Measurements from ENCODE around the gene LRCH4. TPM values are rescaled to one million over a fixed set of nuclear protein-coding genes. Genes with fewer than 3 reads are reported as not detected.

The LRCH4 gene
- total and polyA plus RNA-seq, 2 of the 8 experiments (the other 6 are each of a cell fraction or from before 2014, with no cell fraction given): 15.5 to 36.6 TPM

DNA sequence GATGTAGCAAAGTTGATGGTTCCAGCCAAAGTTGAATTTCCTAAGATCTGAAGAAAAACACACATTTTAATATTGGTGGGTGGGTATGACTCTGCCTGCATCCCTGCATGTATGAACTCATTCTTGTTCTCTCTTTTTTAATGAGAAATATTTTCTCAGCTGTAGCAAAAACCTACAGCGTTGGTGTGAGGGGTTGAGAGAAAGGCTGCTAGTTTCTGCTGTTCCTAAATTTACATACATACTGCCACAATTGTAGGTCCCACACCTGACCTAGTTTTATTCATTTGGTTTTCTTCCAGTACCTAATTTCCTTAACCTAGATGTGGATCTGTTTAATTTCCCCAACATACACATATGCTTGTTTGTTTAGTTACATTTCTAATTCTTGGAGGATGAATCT is 42.3 kb downstream of the LRCH4 start:
- no peak overlapping the region for H2AK5ac ChIP-seq (ENCODE audit: low read depth, low read length)

More for the DNA sequence above, 42.3 kb downstream of the LRCH4 start:
- H4K91ac ChIP-seq (replicated peaks; ENCODE audit: insufficient read length, low read length): no peak overlapping the region
- H3K27me3 ChIP-seq (replicated peaks in 1 of 4; ENCODE audit: control insufficient read depth in 3 of 4, extremely low read depth in 1 of 4, insufficient read depth in 3 of 4, low read length in 3 of 4): peaks cover 0 to 3% (median 2%) of the 10 kb centered on the region in 4 experiments; a peak in 3 of 7 replicates
- no peak overlapping the region for H3K14ac ChIP-seq (ENCODE audit: insufficient read length)
- no peak overlapping the region for H3K56ac ChIP-seq (replicated peaks; ENCODE audit: insufficient read length, low read depth, low read length)
- peak overlapping the region; percentile 55; the same call in 1 of the 2 replicates for H2BK12ac ChIP-seq (ENCODE audit: low read depth, low read length)
- POLR2A ChIA-PET (ENCODE audit: partially characterized antibody): interaction anchor here (0.8 to 2.7 kb wide), 6 partner anchors 12 to 74 kb away, joined by 3 to 6 read pairs (median 3); no protein-coding TSS in a partner anchor
- no peak overlapping the region for H2BK20ac ChIP-seq (ENCODE audit: low read length)
- no peak overlapping the region for H3K23ac ChIP-seq (ENCODE audit: insufficient read length)
- no peak for TF ChIP-seq KDM5A (IDR thresholded peaks at IDR 0.05; ENCODE audit: low read length)
- TF ChIP-seq, protein P1, sequence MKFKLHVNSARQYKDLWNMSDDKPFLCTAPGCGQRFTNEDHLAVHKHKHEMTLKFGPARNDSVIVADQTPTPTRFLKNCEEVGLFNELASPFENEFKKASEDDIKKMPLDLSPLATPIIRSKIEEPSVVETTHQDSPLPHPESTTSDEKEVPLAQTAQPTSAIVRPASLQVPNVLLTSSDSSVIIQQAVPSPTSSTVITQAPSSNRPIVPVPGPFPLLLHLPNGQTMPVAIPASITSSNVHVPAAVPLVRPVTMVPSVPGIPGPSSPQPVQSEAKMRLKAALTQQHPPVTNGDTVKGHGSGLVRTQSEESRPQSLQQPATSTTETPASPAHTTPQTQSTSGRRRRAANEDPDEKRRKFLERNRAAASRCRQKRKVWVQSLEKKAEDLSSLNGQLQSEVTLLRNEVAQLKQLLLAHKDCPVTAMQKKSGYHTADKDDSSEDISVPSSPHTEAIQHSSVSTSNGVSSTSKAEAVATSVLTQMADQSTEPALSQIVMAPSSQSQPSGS (IDR thresholded peaks at IDR 0.05; ENCODE audit: low read length): no peak
- TF ChIP-seq, protein P2, sequence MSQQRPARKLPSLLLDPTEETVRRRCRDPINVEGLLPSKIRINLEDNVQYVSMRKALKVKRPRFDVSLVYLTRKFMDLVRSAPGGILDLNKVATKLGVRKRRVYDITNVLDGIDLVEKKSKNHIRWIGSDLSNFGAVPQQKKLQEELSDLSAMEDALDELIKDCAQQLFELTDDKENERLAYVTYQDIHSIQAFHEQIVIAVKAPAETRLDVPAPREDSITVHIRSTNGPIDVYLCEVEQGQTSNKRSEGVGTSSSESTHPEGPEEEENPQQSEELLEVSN (IDR thresholded peaks at IDR 0.05): no peak
- 46% methylated on average over 1 of the region's 1 CpG; no CpG with 5 or more reads in 1 of the 2 experiments for WGBS, 2 experiments (ENCODE audit: extremely low coverage in 1 of 2, insufficient coverage in 1 of 2, insufficient read length in 1 of 2, insufficient replicate concordance in 2 of 2, low coverage in 1 of 2, low lambda C conversion rate in 2 of 2, missing lambda C conversion rate in 1 of 2)
- H2AFZ ChIP-seq (ENCODE audit: low read length): no peak overlapping the region
- DNase-seq (ENCODE audit: low read depth in 1 of 2, low spot score in 2 of 2) (no peak), FAIRE-seq (no peak)
- H3K36me3 ChIP-seq (ENCODE audit: control insufficient read depth in 2 of 4, insufficient read depth in 4 of 4, low read length in 3 of 4): no peaks in the 10 kb centered on the region
- no peak overlapping the region for H2BK5ac ChIP-seq (ENCODE audit: low read depth, low read length)
- no peak overlapping the region for H3K18ac ChIP-seq (ENCODE audit: extremely low read depth, low read length)
- peaks cover 4% of the 10 kb centered on the region for H3K23me2 ChIP-seq (ENCODE audit: low read depth, low read length)
- H3K9me3 ChIP-seq (ENCODE audit: insufficient read depth in 2 of 2, low read depth in 1 of 2, low read length in 1 of 2): no peaks in the 10 kb centered on the region
- H4K5ac ChIP-seq (ENCODE audit: insufficient read length, low read depth, low read length): no peak overlapping the region
- peaks cover 13 to 49% (median 28%) of the 10 kb centered on the region in 4 experiments; a peak in 6 of 7 replicates for H3K4me1 ChIP-seq (replicated peaks in 1 of 4; ENCODE audit: control insufficient read depth in 3 of 4, insufficient read depth in 4 of 4, low read length in 3 of 4)
- H3K9ac ChIP-seq (replicated peaks in 1 of 4; ENCODE audit: extremely low read depth in 1 of 4, low read depth in 3 of 4, low read length in 3 of 4): no peak overlapping the region
- no peaks in the 10 kb centered on the region for H4K20me1 ChIP-seq (replicated peaks in 1 of 2; ENCODE audit: control insufficient read depth in 1 of 2, insufficient read depth in 2 of 2, low read length in 2 of 2)
- peaks cover 0 to 48% of the 10 kb centered on the region in 2 experiments; a peak in 3 of 4 replicates for H3K79me2 ChIP-seq (ENCODE audit: control insufficient read depth in 1 of 2, insufficient read depth in 2 of 2, low read length in 2 of 2)
- H3K4ac ChIP-seq (replicated peaks; ENCODE audit: insufficient read length, low read depth, low read length): no peak overlapping the region
- no peak overlapping the region for H3K4me3 ChIP-seq (ENCODE audit: extremely low read depth in 1 of 4, insufficient read depth in 2 of 4, low read depth in 3 of 4, low read length in 4 of 4)
- H2BK15ac ChIP-seq (ENCODE audit: low read length): no peak overlapping the region
- no peak overlapping the region for H4K8ac ChIP-seq (ENCODE audit: extremely low read depth, insufficient read depth, low read length)
- no peak overlapping the region for H3K4me2 ChIP-seq (ENCODE audit: insufficient read depth in 1 of 2, low read depth in 2 of 2, low read length in 2 of 2)
- no peak overlapping the region for H2BK120ac ChIP-seq (replicated peaks; ENCODE audit: low read depth, low read length)
- no peak overlapping the region for H3K27ac ChIP-seq (ENCODE audit: low read depth, low read length)
- H3K79me1 ChIP-seq (ENCODE audit: low read depth, low read length): no peaks in the 10 kb centered on the region; the same call in 1 of the 2 replicates
- CTCF ChIA-PET (ENCODE audit: partially characterized antibody): interaction anchor here (0.6 to 26.5 kb wide), 4 partner anchors 9 to 68 kb away, joined by 3 to 341 read pairs (median 4); no protein-coding TSS in a partner anchor

All from H1 (cell line).